Measurements from ENCODE around the gene WDR87. TPM values are rescaled to one million over a fixed set of nuclear protein-coding genes. Genes with fewer than 3 reads are reported as not detected.

The WDR87 gene
- total and polyA plus RNA-seq, 9 of the 15 experiments (the other 6 are each of a cell fraction or from before 2014, with no cell fraction given): not detected

DNA sequence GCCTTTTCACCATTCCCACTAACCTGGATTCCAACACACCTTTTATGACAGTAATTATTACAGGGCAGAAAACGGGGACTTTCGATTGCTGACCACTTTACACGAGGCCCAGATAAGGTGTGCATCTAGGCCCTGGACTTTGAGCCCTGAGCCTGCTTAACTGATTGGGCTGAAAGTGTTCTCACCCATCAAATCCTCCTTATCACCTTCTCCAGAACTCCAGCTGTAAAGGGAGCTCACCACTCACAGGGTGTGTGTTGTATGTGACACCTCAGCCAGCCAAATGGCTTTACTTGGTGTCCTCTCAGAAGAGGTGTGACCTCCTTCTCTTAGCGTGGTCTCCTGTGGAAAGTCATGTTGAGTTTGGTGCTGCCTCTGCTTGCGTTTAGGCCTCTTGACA lies 37.1 kb upstream of the WDR87 start (continued):
- TF ChIP-seq FOXJ3 (CRISPR knock-in tag; IDR thresholded peaks at IDR 0.05) (no peak), NELFE (IDR thresholded peaks at IDR 0.05; ENCODE audit: insufficient read depth, insufficient read length) (no peak), MCM2 (IDR thresholded peaks at IDR 0.05; ENCODE audit: low read depth) (no peak), XRCC5 (IDR thresholded peaks at IDR 0.05; ENCODE audit: low read depth, low read length) (no peak), TAF15 (IDR thresholded peaks at IDR 0.05; ENCODE audit: low read depth, low read length) (no peak), TAL1 (IDR thresholded peaks at IDR 0.05) (peak; percentile 83), DACH1 (IDR thresholded peaks at IDR 0.05; ENCODE audit: partially characterized antibody) (peak; percentile 81), JUN (IDR thresholded peaks at IDR 0.05; ENCODE audit: borderline replicate concordance, low read depth, low read length) (peak; percentile 37; the same call in 1 of the 2 replicates), JUN (CRISPR knock-in tag; IDR thresholded peaks at IDR 0.05; ENCODE audit: borderline replicate concordance) (no peak), ZEB2 (IDR thresholded peaks at IDR 0.05) (peak; percentile 86), SAFB (IDR thresholded peaks at IDR 0.05; ENCODE audit: borderline replicate concordance, low read depth, low read length) (no peak), ATF1 (CRISPR knock-in tag; IDR thresholded peaks at IDR 0.05) (no peak), ATF1 (tag; IDR thresholded peaks at IDR 0.05) (peak; percentile 47), ZBTB17 (CRISPR knock-in tag; IDR thresholded peaks at IDR 0.05) (no peak), ZNF586 (CRISPR knock-in tag; conservative IDR thresholded peaks at IDR 0.05) (no peak), SMC3 (conservative IDR thresholded peaks at IDR 0.05; ENCODE audit: insufficient read depth, low read depth, low read length) (no peak), ZBTB1 (CRISPR knock-in tag; IDR thresholded peaks at IDR 0.05; ENCODE audit: borderline replicate concordance, low read depth) (no peak), ZNF584 (CRISPR knock-in tag; IDR thresholded peaks at IDR 0.05; ENCODE audit: low read depth) (no peak), MCM5 (IDR thresholded peaks at IDR 0.05; ENCODE audit: low read depth) (no peak), PTBP1 (IDR thresholded peaks at IDR 0.05; ENCODE audit: low read depth, low read length) (no peak), KDM2B (CRISPR knock-in tag; IDR thresholded peaks at IDR 0.05) (no peak)
- TF ChIP-seq, protein P1, sequence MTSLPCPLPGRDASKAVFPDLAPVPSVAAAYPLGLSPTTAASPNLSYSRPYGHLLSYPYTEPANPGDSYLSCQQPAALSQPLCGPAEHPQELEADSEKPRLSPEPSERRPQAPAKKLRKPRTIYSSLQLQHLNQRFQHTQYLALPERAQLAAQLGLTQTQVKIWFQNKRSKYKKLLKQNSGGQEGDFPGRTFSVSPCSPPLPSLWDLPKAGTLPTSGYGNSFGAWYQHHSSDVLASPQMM (CRISPR knock-in tag; IDR thresholded peaks at IDR 0.05): no peak
- TF ChIP-seq, protein P2, sequence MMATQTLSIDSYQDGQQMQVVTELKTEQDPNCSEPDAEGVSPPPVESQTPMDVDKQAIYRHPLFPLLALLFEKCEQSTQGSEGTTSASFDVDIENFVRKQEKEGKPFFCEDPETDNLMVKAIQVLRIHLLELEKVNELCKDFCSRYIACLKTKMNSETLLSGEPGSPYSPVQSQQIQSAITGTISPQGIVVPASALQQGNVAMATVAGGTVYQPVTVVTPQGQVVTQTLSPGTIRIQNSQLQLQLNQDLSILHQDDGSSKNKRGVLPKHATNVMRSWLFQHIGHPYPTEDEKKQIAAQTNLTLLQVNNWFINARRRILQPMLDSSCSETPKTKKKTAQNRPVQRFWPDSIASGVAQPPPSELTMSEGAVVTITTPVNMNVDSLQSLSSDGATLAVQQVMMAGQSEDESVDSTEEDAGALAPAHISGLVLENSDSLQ (IDR thresholded peaks at IDR 0.05): peak; percentile 73
- TF ChIP-seq, protein P3, sequence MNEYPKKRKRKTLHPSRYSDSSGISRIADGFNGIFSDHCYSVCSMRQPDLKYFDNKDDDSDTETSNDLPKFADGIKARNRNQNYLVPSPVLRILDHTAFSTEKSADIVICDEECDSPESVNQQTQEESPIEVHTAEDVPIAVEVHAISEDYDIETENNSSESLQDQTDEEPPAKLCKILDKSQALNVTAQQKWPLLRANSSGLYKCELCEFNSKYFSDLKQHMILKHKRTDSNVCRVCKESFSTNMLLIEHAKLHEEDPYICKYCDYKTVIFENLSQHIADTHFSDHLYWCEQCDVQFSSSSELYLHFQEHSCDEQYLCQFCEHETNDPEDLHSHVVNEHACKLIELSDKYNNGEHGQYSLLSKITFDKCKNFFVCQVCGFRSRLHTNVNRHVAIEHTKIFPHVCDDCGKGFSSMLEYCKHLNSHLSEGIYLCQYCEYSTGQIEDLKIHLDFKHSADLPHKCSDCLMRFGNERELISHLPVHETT (CRISPR knock-in tag; conservative IDR thresholded peaks at IDR 0.05 in 1 of 2, IDR thresholded peaks at IDR 0.05 in 1 of 2): no peak
- TF ChIP-seq, protein P4, sequence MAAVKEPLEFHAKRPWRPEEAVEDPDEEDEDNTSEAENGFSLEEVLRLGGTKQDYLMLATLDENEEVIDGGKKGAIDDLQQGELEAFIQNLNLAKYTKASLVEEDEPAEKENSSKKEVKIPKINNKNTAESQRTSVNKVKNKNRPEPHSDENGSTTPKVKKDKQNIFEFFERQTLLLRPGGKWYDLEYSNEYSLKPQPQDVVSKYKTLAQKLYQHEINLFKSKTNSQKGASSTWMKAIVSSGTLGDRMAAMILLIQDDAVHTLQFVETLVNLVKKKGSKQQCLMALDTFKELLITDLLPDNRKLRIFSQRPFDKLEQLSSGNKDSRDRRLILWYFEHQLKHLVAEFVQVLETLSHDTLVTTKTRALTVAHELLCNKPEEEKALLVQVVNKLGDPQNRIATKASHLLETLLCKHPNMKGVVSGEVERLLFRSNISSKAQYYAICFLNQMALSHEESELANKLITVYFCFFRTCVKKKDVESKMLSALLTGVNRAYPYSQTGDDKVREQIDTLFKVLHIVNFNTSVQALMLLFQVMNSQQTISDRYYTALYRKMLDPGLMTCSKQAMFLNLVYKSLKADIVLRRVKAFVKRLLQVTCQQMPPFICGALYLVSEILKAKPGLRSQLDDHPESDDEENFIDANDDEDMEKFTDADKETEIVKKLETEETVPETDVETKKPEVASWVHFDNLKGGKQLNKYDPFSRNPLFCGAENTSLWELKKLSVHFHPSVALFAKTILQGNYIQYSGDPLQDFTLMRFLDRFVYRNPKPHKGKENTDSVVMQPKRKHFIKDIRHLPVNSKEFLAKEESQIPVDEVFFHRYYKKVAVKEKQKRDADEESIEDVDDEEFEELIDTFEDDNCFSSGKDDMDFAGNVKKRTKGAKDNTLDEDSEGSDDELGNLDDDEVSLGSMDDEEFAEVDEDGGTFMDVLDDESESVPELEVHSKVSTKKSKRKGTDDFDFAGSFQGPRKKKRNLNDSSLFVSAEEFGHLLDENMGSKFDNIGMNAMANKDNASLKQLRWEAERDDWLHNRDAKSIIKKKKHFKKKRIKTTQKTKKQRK (IDR thresholded peaks at IDR 0.05; ENCODE audit: borderline replicate concordance, low read depth, low read length): no peak

Data from K562 (cell line).